Lung (tissue), 12 donors: Measurements from ENCODE around the gene ABL2. TPM values are rescaled to one million over a fixed set of nuclear protein-coding genes. Genes with fewer than 3 reads are reported as not detected.

ENCODE experiments used
- ATAC-seq: fragments of 200-7000 bp; cut with Tn5 transposase; one replicate; pipeline ENCODE4 v1.9.1; 2020; ENCODE audit warnings: moderate number of reproducible peaks; ENCODE audit not compliant: insufficient read depth, low FRiP score
- DNase-seq, 3 donors: peaks; one replicate each; pipeline ENCODE4 v3.0.0-alpha.2; 2013 to 2017
- H3K27ac ChIP-seq, 2 donors: one replicate each; pipeline ENCODE4 v1.5.1; 2013; ENCODE audit warnings: mild to moderate bottlenecking in 2 of 2, moderate library complexity in 2 of 2, control low read depth in 1 of 2, inconsistent platforms in 1 of 2, low read depth in 1 of 2, low read length in 1 of 2
- H3K27me3 ChIP-seq, 3 donors: one replicate each; pipeline ENCODE4 v1.5.1; 2013; ENCODE audit warnings: low read length in 2 of 3; ENCODE audit not compliant: control insufficient read depth in 3 of 3, insufficient read depth in 3 of 3
- H3K36me3 ChIP-seq, 4 donors: one replicate each; pipeline ENCODE4 v1.5.1; 2013; ENCODE audit warnings: low read length in 4 of 4, mild to moderate bottlenecking in 1 of 4, moderate library complexity in 1 of 4; ENCODE audit not compliant: control insufficient read depth in 4 of 4, insufficient read depth in 4 of 4
- H3K4me1 ChIP-seq, 5 donors: one replicate each; pipeline ENCODE4 v1.5.1; 2013; ENCODE audit warnings: low read length in 5 of 5, mild to moderate bottlenecking in 2 of 5, moderate library complexity in 1 of 5; ENCODE audit not compliant: control insufficient read depth in 5 of 5, insufficient read depth in 5 of 5
- H3K4me3 ChIP-seq: one replicate; pipeline ENCODE4 v1.5.1; 2013; ENCODE audit warnings: mild to moderate bottlenecking, control low read depth, moderate library complexity
- H3K9ac ChIP-seq, 2 donors: one replicate each; pipeline ENCODE4 v1.5.1; 2013; ENCODE audit warnings: low read length in 2 of 2, control low read depth in 1 of 2; ENCODE audit not compliant: insufficient read depth in 1 of 2
- H3K9me3 ChIP-seq, 4 donors: one replicate each; pipeline ENCODE4 v1.5.1; 2013; ENCODE audit warnings: low read length in 3 of 4, mild to moderate bottlenecking in 1 of 4, moderate library complexity in 1 of 4; ENCODE audit not compliant: control insufficient read depth in 4 of 4, insufficient read depth in 3 of 4
- CTCF ChIP-seq: IDR thresholded peaks from 2 replicates; pipeline ENCODE4 v1.5.1; 2012; ENCODE audit warnings: mild to moderate bottlenecking; ENCODE audit errors: control extremely low read depth, extremely low read depth
- WGBS, 2 donors: extraction: QIAGEN DNeasy Blood & Tissue Kit; methylation state at CpG; one replicate each; pipeline ENCODE4 v1.1.7; 2013; 5-methylcytosine and 5-hydroxymethylcytosine counted together
- polyA plus RNA-seq, 2 donors: library from polyadenylated mRNA; stranded (reverse); fragments of 200-250 nt; gene quantifications; one replicate each; pipeline ENCODE4 v1.2.1, GENCODE V29; 2013
- total RNA-seq, 2 donors: library from RNA; depleted of rRNA in 1 of 2; stranded (reverse); fragments of >200 nt in 1 of 2; gene quantifications; one replicate each; pipeline ENCODE4 v1.2.1, GENCODE V29; 2014 to 2021
- donor health status: control.
- donor health status: control.
- donor health status: Bipolar disorder and iron deficiency.
- donor health status: healthy.
- donor health status: DM: yes; HTN: yes; CAD: no.

Gene ABL2
- total and polyA plus RNA-seq, 4 donors: 3.3 to 27.8 (median 16.4) TPM

- peak overlapping the region; percentile 90 for H3K4me3 ChIP-seq
- TF ChIP-seq CTCF: no peak
- no peaks in the 10 kb centered on the region for H3K27me3 ChIP-seq
- peaks cover 0 to 11% (median 3%) of the 10 kb centered on the region in 4 donors for H3K36me3 ChIP-seq
- no peaks in the 10 kb centered on the region for H3K9me3 ChIP-seq
- H3K4me1 ChIP-seq: peaks cover 0 to 15% (median 4%) of the 10 kb centered on the region in 5 donors
- ATAC-seq (no peak), DNase-seq (no peak)
- 5% methylated on average over 3 of the region's 3 CpGs for WGBS, 2 donors
- peak overlapping the region; percentile 62 to 84 for H3K9ac ChIP-seq
- H3K27ac ChIP-seq: peak overlapping the region in 1 of 2 donors; percentile 63
Observed at GRCh38 chr1:179082999-179083335, 146.5 kb downstream of the ABL2 start.

GRCh38 chr1:179082333-179082998 lies 147.0 kb downstream of the ABL2 start:
- Histone ChIP-seq H3K27ac (peak overlapping the region; percentile 82 to 97), H3K9ac (peak overlapping the region; percentile 62 to 84), H3K4me1 (peaks cover 0 to 15% (median 4%) of the 10 kb centered on the region in 5 donors), H3K9me3 (no peaks in the 10 kb centered on the region), H3K4me3 (peak overlapping the region; percentile 90), H3K36me3 (peaks cover 0 to 11% (median 3%) of the 10 kb centered on the region in 4 donors), H3K27me3 (no peaks in the 10 kb centered on the region)
- 0% methylated on average over 48 to 52 of the region's 52 CpGs for WGBS, 2 donors
- TF ChIP-seq CTCF: no peak
- peak; percentile 15 for ATAC-seq
- peak; percentile 40 to 68 (median 65) for DNase-seq

GRCh38 chr1:179081687-179082332 lies 147.7 kb downstream of the ABL2 start, which contains the start of gene TOR3A:
TOR3A (plus strand) TSS chr1:179082070; CDS start chr1:179082129, 59 bp downstream.
- DNase-seq (peak; percentile 90 to 94 (median 93)), ATAC-seq (peak; percentile 97)
- no peak for TF ChIP-seq CTCF
- Histone ChIP-seq H3K9me3 (no peaks in the 10 kb centered on the region), H3K4me1 (peaks cover 0 to 15% (median 3%) of the 10 kb centered on the region in 5 donors), H3K27me3 (no peaks in the 10 kb centered on the region), H3K36me3 (peaks cover 0 to 8% (median 3%) of the 10 kb centered on the region in 4 donors), H3K27ac (peak within 1 kb of the TSS; percentile 82 to 97), H3K4me3 (peak within 1 kb of the TSS; percentile 90), H3K9ac (peak within 1 kb of the TSS; percentile 62 to 84)
- 0 to 1% methylated on average over 40 to 51 of the region's 51 CpGs for WGBS, 2 donors
